HCT116 (cell line): Measurements from ENCODE around the gene METTL13. TPM values are rescaled to one million over a fixed set of nuclear protein-coding genes. Genes with fewer than 3 reads are reported as not detected.

Experiments
- ATAC-seq: fragments of 200-7000 bp; cut with Tn5 transposase; 2 replicates; pipeline ENCODE4 v1.9.1; 2020; ENCODE audit warnings: mild to moderate bottlenecking, moderate library complexity
- BruUV-seq: library from RNA; stranded (reverse); fragments of 400-500 nt; replicated peaks from 2 replicates; lab custom pipeline; 2021; lab: Mats Ljungman, UMichigan
- CTCF ChIA-PET: fragments of 300-600 bp; sonication (Branson Sonifier 250); formaldehyde crosslinking; loops from one replicate; lab custom pipeline; 2021; ENCODE audit warnings: antibody characterized with exemption; lab: Charles Lee
- POLR2A ChIA-PET: fragments of 300-600, 350-600 bp; sonication (Branson Sonifier 250); formaldehyde crosslinking; loops from one replicate; lab custom pipeline; 2021; ENCODE audit warnings: antibody characterized with exemption; lab: Charles Lee
- RAD21 ChIA-PET, 2 experiments: fragments of 300-600 bp; sonication (Branson Sonifier 250); formaldehyde crosslinking; loops; one replicate each; lab custom pipeline; 2023; ENCODE audit warnings: low total read pairs in 2 of 2; ENCODE audit not compliant: uncharacterized antibody in 2 of 2, unreplicated experiment in 2 of 2, low non-redundant PET in 1 of 2; lab: Charles Lee
- DNase-seq: peaks from one replicate; pipeline ENCODE4 v3.0.0-alpha.2; 2010; ENCODE audit warnings: low read depth, low spot score
- H2AFZ ChIP-seq: fragments of 200-600 bp; shearing (Covaris generic), sonication (generic); 2 replicates; pipeline ENCODE4 v1.6.1; 2017; ENCODE audit warnings: low read depth, mixed run types, mixed read lengths, antibody characterized with exemption, low read length; ENCODE audit not compliant: poor library complexity, severe bottlenecking
- H3K27ac ChIP-seq: 2 replicates; pipeline ENCODE4 v1.5.1; 2012; ENCODE audit warnings: low read depth, low read length
- H3K27me3 ChIP-seq: fragments of 200-600 bp; sonication (generic); 2 replicates; pipeline ENCODE4 v1.6.1; 2016; ENCODE audit warnings: mixed run types, low read length, mixed read lengths; ENCODE audit not compliant: insufficient read depth
- H3K36me3 ChIP-seq, 2 experiments: fragments of 200-500 bp in 1 of 2; fragments of 200-600 bp in 1 of 2; sonication (Bioruptor generic) in 1 of 2; sonication (generic) in 1 of 2; 2 replicates each; pipeline versions ENCODE4 v1.5.1 to v1.6.1; 2014 to 2016; ENCODE audit warnings: low read length in 2 of 2, inconsistent platforms in 1 of 2, mixed read lengths in 1 of 2, mixed run types in 1 of 2; ENCODE audit not compliant: insufficient read depth in 2 of 2, control insufficient read depth in 1 of 2
- H3K4me1 ChIP-seq, 2 experiments: fragments of 200-600 bp in 1 of 2; sonication (generic) in 1 of 2; 2 replicates each; pipeline versions ENCODE4 v1.5.1 to v1.6.1; 2012 to 2017; ENCODE audit warnings: low read length in 2 of 2, inconsistent platforms in 1 of 2, mild to moderate bottlenecking in 1 of 2, mixed read lengths in 1 of 2, mixed run types in 1 of 2, moderate library complexity in 1 of 2; ENCODE audit not compliant: insufficient read depth in 2 of 2, control insufficient read depth in 1 of 2
- H3K4me2 ChIP-seq: fragments of 200-600 bp; sonication (generic); 2 replicates; pipeline ENCODE4 v1.6.1; 2017; ENCODE audit warnings: mixed run types, low read length, mixed read lengths
- H3K4me3 ChIP-seq, 2 experiments: fragments of 200-600 bp in 1 of 2; sonication (generic) in 1 of 2; replicated peaks in 1 of 2; 2 replicates each; pipeline ENCODE4 v1.5.1; 2011 to 2016; ENCODE audit warnings: low read length in 2 of 2, control low read depth in 1 of 2, low read depth in 1 of 2, mild to moderate bottlenecking in 1 of 2, mixed read lengths in 1 of 2, mixed run types in 1 of 2
- H3K79me2 ChIP-seq: fragments of 200-600 bp; sonication (generic); 2 replicates; pipeline ENCODE4 v1.6.1; 2017; ENCODE audit warnings: mild to moderate bottlenecking, mixed run types, low read length, moderate library complexity, mixed read lengths; ENCODE audit not compliant: insufficient read depth
- H3K9ac ChIP-seq: fragments of 200-600 bp; sonication (generic); 2 replicates; pipeline ENCODE4 v1.6.1; 2016; ENCODE audit warnings: low read length, mixed read lengths
- H3K9me2 ChIP-seq: fragments of 200-600 bp; sonication (generic), shearing (Covaris generic); 2 replicates; pipeline ENCODE4 v1.6.1; 2017; ENCODE audit warnings: mixed run types, mild to moderate bottlenecking, moderate library complexity; ENCODE audit not compliant: insufficient read depth
- H3K9me3 ChIP-seq, 2 experiments: fragments of 200-500 bp in 1 of 2; fragments of 200-600 bp in 1 of 2; sonication (Bioruptor generic) in 1 of 2; sonication (generic) in 1 of 2; 2 replicates each; pipeline ENCODE4 v1.6.1; 2014 to 2017; ENCODE audit warnings: low read length in 2 of 2, mixed read lengths in 2 of 2, inconsistent platforms in 1 of 2, low read depth in 1 of 2, mild to moderate bottlenecking in 1 of 2, mixed run types in 1 of 2, moderate library complexity in 1 of 2; ENCODE audit not compliant: control insufficient read depth in 1 of 2, insufficient read depth in 1 of 2
- H4K20me1 ChIP-seq: fragments of 200-600 bp; sonication (generic), shearing (Covaris generic); 2 replicates; pipeline ENCODE4 v1.6.1; 2017; ENCODE audit warnings: mixed run types, mild to moderate bottlenecking, moderate library complexity; ENCODE audit not compliant: insufficient read depth
- ZFX ChIP-seq: fragments of 450-650 bp; IDR thresholded peaks from 2 replicates; pipeline ENCODE4 v1.6.1; 2017
- intact Hi-C: fragments of 100-400 bp; cut with micrococcal nuclease; formaldehyde crosslinking; loops from 2 replicates; pipeline ENCODE4 v1.10.0; 2022
- total RNA-seq: library from RNA; stranded (reverse); gene quantifications from one replicate; pipeline ENCODE4 v1.2.1, GENCODE V29; 2021; ENCODE audit not compliant: unreplicated experiment
- TF ChIP-seq, protein P1 (sequence below): IDR thresholded peaks from 2 replicates; pipeline ENCODE4 v1.6.1; 2012
- TF ChIP-seq, protein P2 (sequence below): IDR thresholded peaks from 2 replicates; pipeline ENCODE4 v1.6.1; 2012

The METTL13 gene
- total RNA-seq, 1 experiment from 2014 or later = 33.9 TPM

DNA sequence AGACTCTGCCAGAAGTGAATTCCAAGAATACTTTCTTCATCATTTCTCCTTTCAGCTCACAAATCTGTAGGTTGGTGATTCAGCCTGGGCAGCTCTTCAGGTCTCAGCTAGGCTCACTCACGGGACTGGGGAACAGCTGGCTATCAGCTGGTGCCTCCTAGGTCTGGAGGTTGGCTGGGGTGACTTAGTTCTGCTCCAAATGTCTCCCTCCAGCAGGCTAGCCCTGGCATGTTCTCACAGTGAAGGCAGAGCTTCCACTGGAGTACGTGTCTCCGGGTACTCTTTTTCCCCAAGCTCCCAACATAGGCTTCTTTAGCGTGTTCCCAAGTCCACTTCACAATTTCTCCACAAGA is 27.1 kb upstream of the METTL13 start:
- TF ChIP-seq, protein P1, sequence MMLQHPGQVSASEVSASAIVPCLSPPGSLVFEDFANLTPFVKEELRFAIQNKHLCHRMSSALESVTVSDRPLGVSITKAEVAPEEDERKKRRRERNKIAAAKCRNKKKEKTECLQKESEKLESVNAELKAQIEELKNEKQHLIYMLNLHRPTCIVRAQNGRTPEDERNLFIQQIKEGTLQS = no peak
- H3K27me3 ChIP-seq = no peaks in the 10 kb centered on the region
- BruUV-seq = no TSS peak
- H2AFZ ChIP-seq = no peak overlapping the region
- no peak overlapping the region for H3K4me3 ChIP-seq
- H3K9me2 ChIP-seq = no peaks in the 10 kb centered on the region
- no peak for ATAC-seq
- H3K9me3 ChIP-seq = 0 out of 4 replicates have a peak, but pooled peaks cover 0 to 3% of the 10 kb centered on the region in 2 experiments
- H3K79me2 ChIP-seq = no peaks in the 10 kb centered on the region
- no peak overlapping the region for H3K27ac ChIP-seq
- CTCF ChIA-PET = no interaction called here
- no peaks in the 10 kb centered on the region for H4K20me1 ChIP-seq
- intact Hi-C loops = no loop called here
- no peaks in the 10 kb centered on the region for H3K36me3 ChIP-seq
- no peak overlapping the region for H3K9ac ChIP-seq
- H3K4me2 ChIP-seq = no peak overlapping the region
- POLR2A ChIA-PET = no interaction called here
- H3K4me1 ChIP-seq = no peaks in the 10 kb centered on the region
- RAD21 ChIA-PET = no interaction called here
- DNase-seq = no peak

DNA sequence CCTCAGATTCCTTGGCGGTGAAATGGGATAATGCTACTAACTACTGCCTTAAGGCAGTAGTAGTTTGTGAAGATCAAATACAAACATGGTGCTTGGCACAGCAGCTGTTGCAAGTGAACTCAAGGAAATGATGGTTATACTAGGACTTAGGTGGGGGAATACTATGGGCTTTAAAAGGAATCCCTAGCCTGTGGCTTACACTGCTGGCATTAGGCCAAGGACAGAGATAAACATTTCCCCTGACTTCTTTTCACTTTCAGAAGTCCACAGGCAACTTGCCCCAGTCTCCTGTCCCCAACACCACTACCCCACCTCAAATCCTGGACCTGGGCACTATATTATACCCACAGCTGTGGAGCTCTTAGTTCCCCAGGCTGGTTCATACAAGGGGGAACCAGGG is 26.5 kb upstream of the METTL13 start:
- ChIA-PET CTCF (no interaction called here), RAD21 (no interaction called here), POLR2A (interaction anchor here (1.0 kb wide), 1 partner anchor 11 kb away, joined by 3 read pairs; no protein-coding TSS in a partner anchor)
- no peaks in the 10 kb centered on the region for H3K27me3 ChIP-seq
- H3K79me2 ChIP-seq = no peaks in the 10 kb centered on the region
- H3K9me2 ChIP-seq = no peaks in the 10 kb centered on the region
- no peaks in the 10 kb centered on the region for H3K4me1 ChIP-seq
- DNase-seq (no peak), ATAC-seq (no peak)
- H4K20me1 ChIP-seq = no peaks in the 10 kb centered on the region
- no peak overlapping the region for H2AFZ ChIP-seq
- no peak overlapping the region for H3K9ac ChIP-seq
- H3K4me3 ChIP-seq = no peak overlapping the region
- 0 out of 4 replicates have a peak, but pooled peaks cover 0 to 3% of the 10 kb centered on the region in 2 experiments for H3K9me3 ChIP-seq
- H3K27ac ChIP-seq = no peak overlapping the region
- H3K4me2 ChIP-seq = no peak overlapping the region
- intact Hi-C loops = no loop called here
- no TSS peak for BruUV-seq
- no peaks in the 10 kb centered on the region for H3K36me3 ChIP-seq
- TF ChIP-seq, protein P2, sequence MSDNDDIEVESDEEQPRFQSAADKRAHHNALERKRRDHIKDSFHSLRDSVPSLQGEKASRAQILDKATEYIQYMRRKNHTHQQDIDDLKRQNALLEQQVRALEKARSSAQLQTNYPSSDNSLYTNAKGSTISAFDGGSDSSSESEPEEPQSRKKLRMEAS = no peak
- TF ChIP-seq, protein P1 = no peak
- no peak for TF ChIP-seq ZFX
- TF ChIP-seq, all 23 proteins: peak for 0
